HepG2 (cell line): Measurements from ENCODE around the gene KCNB1. TPM values are rescaled to one million over a fixed set of nuclear protein-coding genes. Genes with fewer than 3 reads are reported as not detected.

Experiments
- ATF5 ChIP-seq: sonication (generic); formaldehyde crosslinking; IDR thresholded peaks from 2 replicates; pipeline ENCODE4 v1.4.0; 2020; ENCODE audit warnings: mild to moderate bottlenecking, low read depth, missing genetic modification reagents
- BRD4 ChIP-seq: sonication (generic); formaldehyde crosslinking; IDR thresholded peaks from 2 replicates; pipeline ENCODE4 v1.4.0; 2020; ENCODE audit warnings: missing genetic modification reagents
- CREB3 ChIP-seq: sonication (generic); formaldehyde crosslinking; IDR thresholded peaks from 2 replicates; pipeline ENCODE4 v1.5.0; 2020; ENCODE audit warnings: missing genetic modification reagents
- CSRNP1 ChIP-seq: sonication (generic); formaldehyde crosslinking; IDR thresholded peaks from 2 replicates; pipeline ENCODE4 v1.8.1; 2023; ENCODE audit warnings: mild to moderate bottlenecking, missing genetic modification reagents
- FOXC1 ChIP-seq: sonication (generic); formaldehyde crosslinking; IDR thresholded peaks from 2 replicates; pipeline ENCODE4 v1.8.0; 2022; ENCODE audit warnings: mild to moderate bottlenecking, missing genetic modification reagents, borderline replicate concordance
- KMT2B ChIP-seq: IDR thresholded peaks from 2 replicates; pipeline ENCODE4 v1.6.1; 2016; ENCODE audit warnings: missing genetic modification reagents, missing compliant biosample characterization
- MTA3 ChIP-seq: sonication (generic); formaldehyde crosslinking; IDR thresholded peaks from 2 replicates; pipeline ENCODE4 v1.4.0; 2020; ENCODE audit warnings: missing genetic modification reagents
- SNAPC2 ChIP-seq: sonication (generic); formaldehyde crosslinking; IDR thresholded peaks from 2 replicates; pipeline ENCODE4 v1.8.1; 2022; ENCODE audit warnings: mild to moderate bottlenecking, missing genetic modification reagents
- SNAPC4 ChIP-seq: sonication (generic); formaldehyde crosslinking; IDR thresholded peaks from 2 replicates; pipeline ENCODE4 v1.4.0; 2020; ENCODE audit warnings: mild to moderate bottlenecking, missing genetic modification reagents
- SRSF9 ChIP-seq: fragments of 200-400 bp; formaldehyde crosslinking; IDR thresholded peaks from 2 replicates; pipeline ENCODE4 v1.6.1; 2018; ENCODE audit warnings: borderline replicate concordance, mild to moderate bottlenecking, low read depth, low read length; ENCODE audit not compliant: insufficient read depth, poor library complexity, severe bottlenecking
- TMF1 ChIP-seq: sonication (generic); formaldehyde crosslinking; IDR thresholded peaks from 2 replicates; pipeline ENCODE4 v1.8.1; 2022; ENCODE audit warnings: low read depth, missing genetic modification reagents
- YEATS4 ChIP-seq: sonication (generic); formaldehyde crosslinking; IDR thresholded peaks from 2 replicates; pipeline ENCODE4 v1.4.0; 2020; ENCODE audit warnings: missing genetic modification reagents, borderline replicate concordance
- ZGPAT ChIP-seq: IDR thresholded peaks from 2 replicates; pipeline ENCODE4 v1.6.1; 2016; ENCODE audit warnings: mild to moderate bottlenecking
- ZHX1 ChIP-seq: sonication (generic); formaldehyde crosslinking; IDR thresholded peaks from 2 replicates; pipeline ENCODE4 v1.8.1; 2022; ENCODE audit warnings: low read depth, mild to moderate bottlenecking, missing genetic modification reagents
- polyA plus RNA-seq, 8 experiments: library from polyadenylated mRNA; depleted of rRNA in 3 of 8; stranded (reverse) in 7 of 8; unstranded in 1 of 8; fragments of >200 nt; fragmentation: Illumina TruSeq in 4 of 8; extraction: Trizol in 4 of 8; gene quantifications; 2 replicates each; pipeline versions ENCODE4 v1.2.1 to v1.2.3, GENCODE V29; 2011 to 2016; ENCODE audit warnings: low read depth in 4 of 8, missing spikeins in 1 of 8, mixed read lengths in 1 of 8; ENCODE audit not compliant: insufficient read depth in 1 of 8
- total RNA-seq, 5 experiments: library from RNA; depleted of rRNA; stranded (reverse); fragments of >200 nt; fragmentation: Illumina TruSeq; extraction: Trizol; gene quantifications; 2 replicates each; pipeline ENCODE4 v1.2.3, GENCODE V29; 2016; ENCODE audit warnings: low read depth in 1 of 5

Gene KCNB1
- total and polyA plus RNA-seq, 2 of the 13 experiments (the other 11 are each of a cell fraction or from before 2014, with no cell fraction given) = 0.02 TPM; not detected in 1

- TF ChIP-seq FOXC1 (CRISPR knock-in tag) = no peak
- TF ChIP-seq SRSF9 = no peak
- no peak for TF ChIP-seq BRD4
- no peak for TF ChIP-seq TMF1 (CRISPR knock-in tag)
- no peak for TF ChIP-seq KMT2B
- no peak for TF ChIP-seq SNAPC4 (CRISPR knock-in tag)
- TF ChIP-seq YEATS4 (CRISPR knock-in tag) = no peak
- TF ChIP-seq CSRNP1 (CRISPR knock-in tag) = no peak
- TF ChIP-seq CREB3 (CRISPR knock-in tag) = no peak
- no peak for TF ChIP-seq MTA3 (CRISPR knock-in tag)
- TF ChIP-seq ZHX1 (CRISPR knock-in tag) = no peak
- TF ChIP-seq SNAPC2 (CRISPR knock-in tag) = no peak
- no peak for TF ChIP-seq ZGPAT (CRISPR knock-in tag)
- no peak for TF ChIP-seq ATF5 (CRISPR knock-in tag)
These were observed 3.4 kb downstream of the KCNB1 start (continued) for GRCh38 chr20:49478754-49479689.
